IMR-90 (cell line): ENCODE results near the gene SEC61A1. TPM values are rescaled to one million over a fixed set of nuclear protein-coding genes. Genes with fewer than 3 reads are reported as not detected.

Experiments
- ATAC-seq: fragments of 200-7000 bp; cut with Tn5 transposase; 2 replicates; pipeline ENCODE4 v1.9.1; 2020; ENCODE audit warnings: low read depth, mild to moderate bottlenecking, moderate library complexity
- BruUV-seq: library from RNA; stranded (reverse); fragments of 400-500 nt; replicated peaks from 2 replicates; lab custom pipeline; 2021; lab: Mats Ljungman, UMichigan
- CTCF ChIA-PET: fragments of 300-600 bp; formaldehyde crosslinking; extraction: SDS; loops from one replicate; lab custom pipeline; 2021; ENCODE audit warnings: antibody characterized with exemption; lab: Yijun Ruan, JAX
- POLR2A ChIA-PET: fragments of 300-600 bp; sonication (Branson Sonifier 250); formaldehyde crosslinking; loops from one replicate; lab custom pipeline; 2022; ENCODE audit warnings: antibody characterized with exemption; ENCODE audit not compliant: unreplicated experiment; lab: Charles Lee
- DNase-seq: peaks from one replicate; pipeline ENCODE4 v3.0.0; 2013
- H2AFZ ChIP-seq: replicated peaks from 2 replicates; pipeline ENCODE3; 2013; ENCODE audit warnings: low read length, mild to moderate bottlenecking; ENCODE audit not compliant: poor library complexity
- H2AK5ac ChIP-seq: 2 replicates; pipeline ENCODE4 v1.6.1; 2013; ENCODE audit warnings: low read depth, low read length, inconsistent platforms
- H2AK9ac ChIP-seq: replicated peaks from 2 replicates; pipeline ENCODE3; 2013; ENCODE audit warnings: mild to moderate bottlenecking, low read depth, low read length, moderate library complexity; ENCODE audit not compliant: poor library complexity
- H2BK120ac ChIP-seq: 2 replicates; pipeline ENCODE4 v1.6.1; 2013; ENCODE audit warnings: low read depth, low read length, inconsistent platforms
- H2BK15ac ChIP-seq: 3 replicates; pipeline ENCODE4 v1.6.1; 2013; ENCODE audit warnings: low read depth, low read length, inconsistent platforms
- H2BK20ac ChIP-seq: 2 replicates; pipeline ENCODE4 v1.6.1; 2013; ENCODE audit warnings: low read depth, mild to moderate bottlenecking, inconsistent platforms, low read length, moderate library complexity
- H2BK5ac ChIP-seq: 2 replicates; pipeline ENCODE4 v1.6.1; 2013; ENCODE audit warnings: mild to moderate bottlenecking, low read depth, low read length, inconsistent platforms; ENCODE audit not compliant: poor library complexity, severe bottlenecking
- H3K14ac ChIP-seq: replicated peaks from 2 replicates; pipeline ENCODE4 v1.6.1; 2013; ENCODE audit warnings: low read depth, low read length, inconsistent platforms
- H3K18ac ChIP-seq: 2 replicates; pipeline ENCODE4 v1.6.1; 2013; ENCODE audit warnings: low read depth, low read length, control low read depth
- H3K23ac ChIP-seq: 2 replicates; pipeline ENCODE4 v1.6.1; 2013; ENCODE audit warnings: low read depth, low read length, inconsistent platforms
- H3K27ac ChIP-seq: 2 replicates; pipeline ENCODE4 v1.5.1; 2013; ENCODE audit warnings: mild to moderate bottlenecking, control low read depth, low read length; ENCODE audit not compliant: insufficient read depth
- H3K27me3 ChIP-seq: 2 replicates; pipeline ENCODE4 v1.6.1; 2013; ENCODE audit warnings: low read length; ENCODE audit not compliant: control insufficient read depth, insufficient read depth
- H3K36me3 ChIP-seq: 2 replicates; pipeline ENCODE4 v1.6.1; 2013; ENCODE audit warnings: low read length, mixed read lengths; ENCODE audit not compliant: control insufficient read depth, insufficient read depth
- H3K4ac ChIP-seq: 2 replicates; pipeline ENCODE4 v1.6.1; 2013; ENCODE audit warnings: low read depth, low read length, inconsistent platforms
- H3K4me1 ChIP-seq: 2 replicates; pipeline ENCODE4 v1.6.1; 2013; ENCODE audit warnings: low read length, mixed read lengths; ENCODE audit not compliant: control insufficient read depth, insufficient read depth
- H3K4me2 ChIP-seq: 2 replicates; pipeline ENCODE4 v1.6.1; 2013; ENCODE audit warnings: low read depth, mild to moderate bottlenecking, control low read depth, low read length, moderate library complexity
- H3K4me3 ChIP-seq: 2 replicates; pipeline ENCODE4 v1.5.1; 2013; ENCODE audit warnings: low read depth, mild to moderate bottlenecking, control low read depth, low read length, moderate library complexity; ENCODE audit not compliant: insufficient read depth
- H3K56ac ChIP-seq: 2 replicates; pipeline ENCODE4 v1.6.1; 2013; ENCODE audit warnings: low read length, inconsistent platforms; ENCODE audit not compliant: insufficient read depth; ENCODE audit errors: extremely low read depth
- H3K79me1 ChIP-seq, 2 experiments: 2 replicates each; pipeline ENCODE4 v1.6.1; 2013; ENCODE audit warnings: low read length in 2 of 2, inconsistent platforms in 1 of 2, low read depth in 1 of 2
- H3K9ac ChIP-seq: 2 replicates; pipeline ENCODE4 v1.6.1; 2013; ENCODE audit warnings: low read depth, low read length, control low read depth
- H3K9me1 ChIP-seq: 2 replicates; pipeline ENCODE4 v1.6.1; 2013; ENCODE audit warnings: low read length, inconsistent platforms; ENCODE audit not compliant: insufficient read depth
- H3K9me3 ChIP-seq: 2 replicates; pipeline ENCODE4 v1.6.1; 2013; ENCODE audit warnings: low read length; ENCODE audit not compliant: control insufficient read depth, insufficient read depth
- H4K20me1 ChIP-seq: 2 replicates; pipeline ENCODE4 v1.6.1; 2013; ENCODE audit warnings: low read length, inconsistent platforms; ENCODE audit not compliant: insufficient read depth
- H4K5ac ChIP-seq: 2 replicates; pipeline ENCODE4 v1.6.1; 2013; ENCODE audit warnings: mild to moderate bottlenecking, low read depth, low read length, control low read depth
- H4K8ac ChIP-seq, 2 experiments: 2 replicates each; pipeline ENCODE4 v1.6.1; 2013; ENCODE audit warnings: low read depth in 2 of 2, low read length in 2 of 2, control low read depth in 1 of 2, inconsistent platforms in 1 of 2
- H4K91ac ChIP-seq: 2 replicates; pipeline ENCODE4 v1.6.1; 2013; ENCODE audit warnings: low read depth, low read length, inconsistent platforms; ENCODE audit not compliant: insufficient read depth
- MXI1 ChIP-seq: IDR thresholded peaks from 2 replicates; pipeline ENCODE4 v1.6.1; 2012; ENCODE audit warnings: low read depth, mild to moderate bottlenecking, low read length, moderate library complexity, borderline replicate concordance
- RCOR1 ChIP-seq: IDR thresholded peaks from 2 replicates; pipeline ENCODE4 v1.6.1; 2012; ENCODE audit warnings: mild to moderate bottlenecking, low read length, improper control_type of control experiment; ENCODE audit not compliant: insufficient replicate concordance
- WGBS, 2 experiments: methylation state at CpG; one replicate each; pipeline versions ENCODE4 v1.1.5 to v1.1.7; 2013; ENCODE audit warnings: missing lambda C conversion rate in 2 of 2; ENCODE audit not compliant: insufficient read length in 1 of 2; ENCODE audit errors: extremely low coverage in 2 of 2; 5-methylcytosine and 5-hydroxymethylcytosine counted together
- dilution Hi-C: fragments of 300-500 bp; cut with HindIII; formaldehyde crosslinking; loops from one replicate; pipeline ENCODE4 v1.14.3; 2018; ENCODE audit warnings: low sequenced_read_pairs; ENCODE audit not compliant: unreplicated experiment
- in situ Hi-C: fragments of 300-500 bp; cut with MboI; formaldehyde crosslinking; loops from 3 replicates; pipeline ENCODE4 v1.14.3; 2019; ENCODE audit warnings: low sequenced_read_pairs, inconsistent platforms, mixed read lengths
- intact Hi-C: fragments of 100-400 bp; cut with micrococcal nuclease; formaldehyde crosslinking; loops from 2 replicates; pipeline ENCODE4 v1.10.0; 2022
- polyA plus RNA-seq, 3 experiments: library from polyadenylated mRNA; depleted of rRNA; stranded (reverse); fragments of >200 nt; gene quantifications; 2 replicates each; pipeline ENCODE4 v1.2.3, GENCODE V29; 2012; ENCODE audit warnings: low replicate concordance in 1 of 3
- total RNA-seq: library from RNA; depleted of rRNA; stranded (reverse); fragments of >200 nt; gene quantifications from 2 replicates; pipeline ENCODE4 v1.2.3, GENCODE V29; 2012

SEC61A1 gene
- total and polyA plus RNA-seq, 2 of the 4 experiments (the other 2 are of a cell fraction): 377 to 478 TPM

- Histone ChIP-seq H3K27me3 (no peaks in the 10 kb centered on the region; the same call in 1 of the 2 replicates), H4K8ac (peak overlapping the region; percentile 26 to 94; a peak in 3 of 4 replicates), H2AFZ (peak overlapping the region; percentile 89), H3K9me1 (peaks cover 8% of the 10 kb centered on the region), H3K14ac (peak overlapping the region; percentile 97), H3K27ac (peak overlapping the region; percentile 95), H3K4me3 (peak overlapping the region; percentile 93), H2AK5ac (peak overlapping the region; percentile 88), H3K9me3 (no peaks in the 10 kb centered on the region), H3K36me3 (peaks cover 18% of the 10 kb centered on the region), H3K4me1 (peaks cover 9% of the 10 kb centered on the region), H3K4ac (peak overlapping the region; percentile 96), H3K56ac (peak overlapping the region; percentile 98), H3K18ac (peak overlapping the region; percentile 78), H4K20me1 (peaks cover 39% of the 10 kb centered on the region), H2BK120ac (peak overlapping the region; percentile 74), H3K4me2 (peak overlapping the region; percentile 75), H2AK9ac (peak overlapping the region; percentile 98), H4K5ac (peak overlapping the region; percentile 85), H2BK5ac (peak overlapping the region; percentile 91), H2BK15ac (peak overlapping the region; percentile 12; the same call in 1 of the 3 replicates), H3K9ac (peak overlapping the region; percentile 97), H3K23ac (peak overlapping the region; percentile 99), H3K79me1 (peaks cover 9 to 38% of the 10 kb centered on the region in 2 experiments), H4K91ac (peak overlapping the region; percentile 85), H2BK20ac (no peak overlapping the region; the same call in 1 of the 2 replicates)
- dilution Hi-C loops (no loop called here), intact Hi-C loops (loop anchor here (2.0 to 5.0 kb wide), 3 partner anchors 362 to 460 kb away; partner anchors contain the start of gene TPRA1), in situ Hi-C loops (no loop called here)
- DNase-seq: no peak
- ATAC-seq: no peak; the same call in 1 of the 2 replicates
- TF ChIP-seq RCOR1: no peak
- TF ChIP-seq MXI1: no peak; the same call in 1 of the 2 replicates
- 0% methylated on average over 11 of the region's 33 CpGs; no CpG with 5 or more reads in 1 of the 2 experiments for WGBS, 2 experiments
- ChIA-PET POLR2A (no interaction called here), CTCF (no interaction called here)
- TSS peak; percentile 66 for BruUV-seq
Measured at GRCh38 chr3:128052595-128053351, 536 bp downstream of the SEC61A1 start.
